ENCODE measurements around the gene ACOT7. TPM values are rescaled to one million over a fixed set of nuclear protein-coding genes. Genes with fewer than 3 reads are reported as not detected.
"Not testable (repeated sequence)": the region's sequence is repeated elsewhere in the genome, so short reads cannot be mapped to it uniquely, and the experiment has no call there.

ACOT7 gene
- total RNA-seq, 6 donors from 2014 or later, result 8.2 to 33.4 (median 26.5) TPM

GRCh38 chr1:6220236-6220635, 173.3 kb downstream of the ACOT7 start:
- no peak overlapping the region for H3K27ac ChIP-seq
- 82 to 88% methylated on average over 8 of the region's 8 CpGs for WGBS, 2 donors
- ATAC-seq (ENCODE audit: low FRiP score in 2 of 2) (no peak), DNase-seq (no peak)
- H3K4me3 ChIP-seq, result no peak overlapping the region
- TF ChIP-seq POLR2AphosphoS5 (IDR thresholded peaks at IDR 0.05), result no peak
- no peak for TF ChIP-seq EP300 (IDR thresholded peaks at IDR 0.05)
- H3K36me3 ChIP-seq, result peaks cover 15 to 35% (median 23%) of the 10 kb centered on the region in 4 donors
- H3K4me1 ChIP-seq, result peaks cover 0 to 6% (median 2%) of the 10 kb centered on the region in 4 donors
- H3K9me3 ChIP-seq, result no peaks in the 10 kb centered on the region
- H3K27me3 ChIP-seq, result no peaks in the 10 kb centered on the region

GRCh38 chr1:6219641-6220040, 173.9 kb downstream of the ACOT7 start:
- not testable (repeated sequence) for H3K4me3 ChIP-seq; H3K27me3 ChIP-seq; H3K4me1 ChIP-seq; H3K27ac ChIP-seq; ATAC-seq (ENCODE audit: low FRiP score in 2 of 2); DNase-seq; H3K9me3 ChIP-seq
- H3K36me3 ChIP-seq, result peaks cover 9 to 29% (median 18%) of the 10 kb centered on the region in 4 donors
- 90 to 91% methylated on average over 11 of the region's 11 CpGs for WGBS, 2 donors

GRCh38 chr1:6218375-6219164, 175.0 kb downstream of the ACOT7 start:
- no peak overlapping the region for H3K4me3 ChIP-seq

More at GRCh38 chr1:6218375-6219164, 175.0 kb downstream of the ACOT7 start:
- Histone ChIP-seq H3K27me3 (no peaks in the 10 kb centered on the region), H3K27ac (no peak overlapping the region), H3K36me3 (peaks cover under 1 to 18% (median 7%) of the 10 kb centered on the region in 4 donors), H3K4me1 (peaks cover 0 to 6% (median 2%) of the 10 kb centered on the region in 4 donors), H3K9me3 (no peaks in the 10 kb centered on the region)
- ATAC-seq (ENCODE audit: low FRiP score in 2 of 2) (no peak), DNase-seq (no peak)
- TF ChIP-seq POLR2A (IDR thresholded peaks at IDR 0.05) (no peak), CTCF (IDR thresholded peaks at IDR 0.05) (no peak), POLR2AphosphoS5 (IDR thresholded peaks at IDR 0.05) (no peak), EP300 (IDR thresholded peaks at IDR 0.05) (no peak)
- WGBS, 2 donors, result 81 to 87% methylated on average over 12 to 16 of the region's 16 CpGs

Small RNA genes within 50 kb of the gene (small RNA-seq; reads per million reads assigned to genes)
- gene MIR4252, result 0 reads per million in 4 donors

Other genes with a start within 250 kb of the ACOT7 start
- gene CHD5, start 213.4 kb downstream of the ACOT7 start, total RNA-seq, result 1 to 10 TPM in 2 of 6 donors, under 1 TPM in 4; 0.14 to 1.3 (median 0.25) TPM
- 100 to 1,000 TPM in 5 of 6 donors, 10 to 100 TPM in 1; 88.2 to 288 (median 180) TPM for gene RPL22, start 194.2 kb downstream of the ACOT7 start, total RNA-seq
- gene RNF207, start 187.6 kb downstream of the ACOT7 start, total RNA-seq, result 10 to 100 TPM in 5 of 6 donors, 1 to 10 TPM in 1; 9.8 to 85.9 (median 18.3) TPM
- 10 to 100 TPM; 23.0 to 66.7 (median 52.2) TPM for gene ICMT, start 157.8 kb downstream of the ACOT7 start, total RNA-seq
- gene HES3, start 149.6 kb downstream of the ACOT7 start, total RNA-seq, result not detected
- gene GPR153, start 132.7 kb downstream of the ACOT7 start, total RNA-seq, result 10 to 100 TPM in 3 of 6 donors, 1 to 10 TPM in 3; 2.4 to 25.7 (median 12.5) TPM
- gene HES2, start 26.2 kb upstream of the ACOT7 start, total RNA-seq, result 10 to 100 TPM in 1 of 6 donors, 1 to 10 TPM in 5; 1.8 to 11.4 (median 3.7) TPM
- gene ESPN, start 31.0 kb upstream of the ACOT7 start, total RNA-seq, result 10 to 100 TPM in 2 of 6 donors, 1 to 10 TPM in 4; 2.1 to 27.2 (median 4.8) TPM
- 10 to 100 TPM in 4 of 6 donors, 1 to 10 TPM in 2; 4.6 to 51.3 (median 14.0) TPM for gene TNFRSF25, start 72.4 kb upstream of the ACOT7 start, total RNA-seq
- gene PLEKHG5, start 97.9 kb upstream of the ACOT7 start, total RNA-seq, result 10 to 100 TPM in 5 of 6 donors, 1 to 10 TPM in 1; 5.0 to 31.4 (median 12.6) TPM
- gene NOL9, start 160.7 kb upstream of the ACOT7 start, total RNA-seq, result 10 to 100 TPM; 19.6 to 41.9 (median 24.7) TPM
- gene TAS1R1, start 161.5 kb upstream of the ACOT7 start, total RNA-seq, result under 1 TPM in 2 of 6 donors, not detected in 4; 0.11 to 0.15 TPM
- gene ZBTB48, start 186.2 kb upstream of the ACOT7 start, total RNA-seq, result 10 to 100 TPM; 16.2 to 56.6 (median 36.9) TPM
- 10 to 100 TPM; 26.4 to 66.0 (median 39.7) TPM for gene KLHL21, start 209.1 kb upstream of the ACOT7 start, total RNA-seq
- gene PHF13, start 220.0 kb upstream of the ACOT7 start, total RNA-seq, result 10 to 100 TPM in 3 of 6 donors, 1 to 10 TPM in 3; 8.4 to 23.0 (median 9.8) TPM
- gene THAP3, start 231.1 kb upstream of the ACOT7 start, total RNA-seq, result 10 to 100 TPM in 5 of 6 donors, 1 to 10 TPM in 1; 7.7 to 26.2 (median 17.3) TPM